HG03442 (cell line): ENCODE measurements around the gene SUSD3.
"Not testable (repeated sequence)": the region's sequence is repeated elsewhere in the genome, so short reads cannot be mapped to it uniquely, and the experiment has no call there.

ENCODE experiments used
- ATAC-seq: cut with Tn5 transposase; IDR thresholded peaks from one replicate; pipeline ENCODE4 v1.9.1; 2021; ENCODE audit warnings: mild to moderate bottlenecking, moderate library complexity; ENCODE audit not compliant: unreplicated experiment

SUSD3 gene

GRCh38 chr9:93091453-93092081 is 33.1 kb downstream of the SUSD3 start:
- no peak for ATAC-seq

GRCh38 chr9:93092251-93092991 is 33.9 kb downstream of the SUSD3 start:
- no peak for ATAC-seq

- no peak for ATAC-seq
Measured at GRCh38 chr9:93093127-93093876, 34.8 kb downstream of the SUSD3 start.

GRCh38 chr9:93093877-93094657 is 35.6 kb downstream of the SUSD3 start:
- no peak for ATAC-seq

GRCh38 chr9:93094658-93095204 is 36.2 kb downstream of the SUSD3 start:
- no peak for ATAC-seq

- peak; percentile 51 for ATAC-seq
Measured at GRCh38 chr9:93095205-93096130, 37.0 kb downstream of the SUSD3 start.

GRCh38 chr9:93096131-93096802 is 37.8 kb downstream of the SUSD3 start, which contains the start of gene CARD19:
CARD19 (plus strand) TSS chr9:93096217; CDS start chr9:93096346, 129 bp downstream.
- ATAC-seq, result peak; percentile 16

GRCh38 chr9:93096811-93097382 is 38.4 kb downstream of the SUSD3 start:
- no peak for ATAC-seq

GRCh38 chr9:93097511-93098201 is 39.2 kb downstream of the SUSD3 start:
- no peak for ATAC-seq

GRCh38 chr9:93098236-93098946 is 39.9 kb downstream of the SUSD3 start:
- ATAC-seq, result no peak

GRCh38 chr9:93099551-93100275 is 41.2 kb downstream of the SUSD3 start:
- ATAC-seq, result no peak

- no peak for ATAC-seq
Measured at GRCh38 chr9:93100276-93100636, 41.8 kb downstream of the SUSD3 start.

- ATAC-seq, result not testable (repeated sequence)
Measured at GRCh38 chr9:93101086-93101485, 42.6 kb downstream of the SUSD3 start.

- ATAC-seq, result no peak
Measured at GRCh38 chr9:93105620-93106019, 47.1 kb downstream of the SUSD3 start.

- no peak for ATAC-seq
Measured at GRCh38 chr9:93107151-93107824, 48.8 kb downstream of the SUSD3 start.

- ATAC-seq, result no peak
Measured at GRCh38 chr9:93107825-93108161, 49.3 kb downstream of the SUSD3 start.
